Natural killer cell (primary cell): ENCODE measurements around the gene RTN1. TPM values are rescaled to one million over a fixed set of nuclear protein-coding genes. Genes with fewer than 3 reads are reported as not detected.

Experiments
- ATAC-seq, 3 donors: fragments of 150-1000 bp in 2 of 3; fragments of 200-7000 bp in 1 of 3; cut with Tn5 transposase; 1 replicate in 1 of 3; 2 replicates in 2 of 3; pipeline ENCODE4 v1.10.0; 2021; ENCODE audit warnings: mild to moderate bottlenecking in 2 of 3, moderate library complexity in 2 of 3
- DNase-seq, 2 donors: peaks; one replicate each; pipeline versions ENCODE4 v3.0.0 to v3.0.0-alpha.2; 2013 to 2021; ENCODE audit warnings: mixed read lengths in 1 of 2
- H3K27ac ChIP-seq: one replicate; pipeline ENCODE4 v1.5.1; 2013; ENCODE audit warnings: mild to moderate bottlenecking, low read length
- H3K27me3 ChIP-seq: one replicate; pipeline ENCODE4 v1.6.1; 2013; ENCODE audit warnings: low read length; ENCODE audit not compliant: control insufficient read depth, insufficient read depth
- H3K36me3 ChIP-seq: one replicate; pipeline ENCODE4 v1.6.1; 2013; ENCODE audit warnings: low read length; ENCODE audit not compliant: control insufficient read depth, insufficient read depth
- H3K4me1 ChIP-seq: one replicate; pipeline ENCODE4 v1.6.1; 2013; ENCODE audit warnings: low read length; ENCODE audit not compliant: control insufficient read depth, insufficient read depth
- H3K4me3 ChIP-seq: one replicate; pipeline ENCODE4 v1.5.1; 2013; ENCODE audit warnings: low read length
- H3K9me3 ChIP-seq: one replicate; pipeline ENCODE4 v1.6.1; 2013; ENCODE audit warnings: low read length; ENCODE audit not compliant: control insufficient read depth, insufficient read depth
- H3K27ac Mint-ChIP-seq, 2 donors: one replicate each; pipeline ENCODE4 v1.8.0; 2022; ENCODE audit warnings: mild to moderate bottlenecking in 2 of 2, mixed read lengths in 2 of 2, moderate library complexity in 1 of 2
- H3K27me3 Mint-ChIP-seq, 2 donors: one replicate each; pipeline ENCODE4 v1.8.0; 2022; ENCODE audit warnings: low read depth in 2 of 2, mixed read lengths in 2 of 2
- H3K36me3 Mint-ChIP-seq: one replicate; pipeline ENCODE4 v1.8.0; 2022; ENCODE audit warnings: mixed read lengths
- H3K4me1 Mint-ChIP-seq, 2 donors: one replicate each; pipeline ENCODE4 v1.8.0; 2022; ENCODE audit warnings: mixed read lengths in 2 of 2
- H3K4me3 Mint-ChIP-seq: one replicate; pipeline ENCODE4 v1.8.0; 2022; ENCODE audit warnings: mild to moderate bottlenecking, moderate library complexity, mixed read lengths
- H3K9me3 Mint-ChIP-seq, 2 donors: one replicate each; pipeline ENCODE4 v1.8.0; 2022; ENCODE audit warnings: mixed read lengths in 2 of 2
- WGBS: methylation state at CpG from one replicate; pipeline ENCODE4 v1.1.7; 2013; ENCODE audit warnings: missing lambda C conversion rate; ENCODE audit not compliant: insufficient coverage; 5-methylcytosine and 5-hydroxymethylcytosine counted together
- intact Hi-C: fragments of 100-400 bp; cut with micrococcal nuclease; formaldehyde crosslinking; loops from one replicate; pipeline ENCODE4 v1.14.2; 2022
- total RNA-seq, 4 donors: library from RNA; stranded (reverse); fragments of 120-200 nt in 1 of 4; gene quantifications; one replicate each; pipeline versions ENCODE4 v1.2.3 to v1.2.4, GENCODE V29; 2013 to 2022
- TF ChIP-seq, protein P1 (sequence below): fragments of 200-600 bp; IDR thresholded peaks from one replicate; pipeline ENCODE4 v1.8.0; 2022; ENCODE audit warnings: antibody characterized with exemption

Gene RTN1
- total RNA-seq, 3 donors from 2014 or later (not counting 1 experiment from before 2014, with no cell fraction given), result 1.9 to 3.6 (median 2.3) TPM

DNA sequence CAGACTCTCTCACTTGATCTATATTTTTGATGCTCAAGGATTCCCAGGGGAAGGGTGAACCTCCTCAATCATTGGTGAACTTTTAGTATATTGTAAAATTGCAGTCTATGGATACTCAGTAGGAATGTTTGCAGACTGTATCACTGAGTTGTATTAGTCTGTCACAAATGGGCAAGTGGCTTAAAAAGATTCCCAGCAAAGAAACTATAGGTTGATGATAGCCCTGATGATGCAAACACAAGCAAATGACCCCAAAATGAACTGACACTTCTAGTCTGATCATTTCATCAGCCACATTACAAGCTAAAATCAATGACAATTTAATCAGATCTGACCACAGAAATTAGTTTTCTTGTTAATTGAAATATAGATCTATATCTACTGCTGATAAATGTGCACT, 59.5 kb downstream of the RTN1 start:
- H3K4me1 Mint-ChIP-seq, result no peaks in the 10 kb centered on the region
- Histone ChIP-seq H3K36me3 (no peaks in the 10 kb centered on the region), H3K27me3 (no peaks in the 10 kb centered on the region), H3K27ac (no peak overlapping the region), H3K9me3 (no peaks in the 10 kb centered on the region), H3K4me3 (no peak overlapping the region), H3K4me1 (no peaks in the 10 kb centered on the region)
- DNase-seq, result no peak
- H3K27ac Mint-ChIP-seq, result no peak overlapping the region
- no peaks in the 10 kb centered on the region for H3K36me3 Mint-ChIP-seq
- TF ChIP-seq, protein P1, sequence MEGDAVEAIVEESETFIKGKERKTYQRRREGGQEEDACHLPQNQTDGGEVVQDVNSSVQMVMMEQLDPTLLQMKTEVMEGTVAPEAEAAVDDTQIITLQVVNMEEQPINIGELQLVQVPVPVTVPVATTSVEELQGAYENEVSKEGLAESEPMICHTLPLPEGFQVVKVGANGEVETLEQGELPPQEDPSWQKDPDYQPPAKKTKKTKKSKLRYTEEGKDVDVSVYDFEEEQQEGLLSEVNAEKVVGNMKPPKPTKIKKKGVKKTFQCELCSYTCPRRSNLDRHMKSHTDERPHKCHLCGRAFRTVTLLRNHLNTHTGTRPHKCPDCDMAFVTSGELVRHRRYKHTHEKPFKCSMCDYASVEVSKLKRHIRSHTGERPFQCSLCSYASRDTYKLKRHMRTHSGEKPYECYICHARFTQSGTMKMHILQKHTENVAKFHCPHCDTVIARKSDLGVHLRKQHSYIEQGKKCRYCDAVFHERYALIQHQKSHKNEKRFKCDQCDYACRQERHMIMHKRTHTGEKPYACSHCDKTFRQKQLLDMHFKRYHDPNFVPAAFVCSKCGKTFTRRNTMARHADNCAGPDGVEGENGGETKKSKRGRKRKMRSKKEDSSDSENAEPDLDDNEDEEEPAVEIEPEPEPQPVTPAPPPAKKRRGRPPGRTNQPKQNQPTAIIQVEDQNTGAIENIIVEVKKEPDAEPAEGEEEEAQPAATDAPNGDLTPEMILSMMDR, result no peak
- intact Hi-C loops, result no loop called here
- peaks cover 0 to 7% of the 10 kb centered on the region in 2 donors for H3K9me3 Mint-ChIP-seq
- H3K27me3 Mint-ChIP-seq, result peaks cover 3 to 8% of the 10 kb centered on the region in 2 donors
- no peak for ATAC-seq
- H3K4me3 Mint-ChIP-seq, result no peak overlapping the region

DNA sequence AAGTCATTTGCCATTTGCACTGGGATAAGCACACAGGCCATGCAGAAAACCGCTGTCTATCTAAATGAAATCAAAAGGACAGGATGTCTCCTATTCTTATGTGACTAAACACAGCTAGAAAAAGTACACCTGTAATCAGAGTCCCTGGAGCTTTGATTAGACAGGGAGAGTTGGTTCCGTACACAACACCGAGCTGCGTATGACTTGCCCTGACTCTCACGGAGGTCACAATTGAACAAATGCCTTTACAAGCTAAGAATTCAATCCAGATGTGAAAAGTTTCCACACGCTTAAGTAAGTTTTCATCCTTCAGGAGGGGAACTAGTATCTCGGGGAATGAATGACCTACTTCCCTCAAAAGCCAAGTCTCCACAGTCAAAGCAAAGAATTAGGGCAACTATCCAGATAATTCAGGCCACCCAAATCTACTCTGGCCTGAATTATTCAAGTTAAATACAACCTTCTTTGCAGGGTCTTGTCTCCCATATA, 67.5 kb downstream of the RTN1 start:
- Histone ChIP-seq H3K27ac (no peak overlapping the region), H3K36me3 (no peaks in the 10 kb centered on the region), H3K9me3 (no peaks in the 10 kb centered on the region), H3K27me3 (no peaks in the 10 kb centered on the region), H3K4me1 (no peaks in the 10 kb centered on the region), H3K4me3 (no peak overlapping the region)
- DNase-seq (no peak), ATAC-seq (no peak)
- Mint-ChIP-seq H3K27ac (no peak overlapping the region), H3K4me3 (no peak overlapping the region), H3K36me3 (no peaks in the 10 kb centered on the region), H3K9me3 (no peaks in the 10 kb centered on the region), H3K27me3 (peaks cover 0 to 8% of the 10 kb centered on the region in 2 donors), H3K4me1 (no peaks in the 10 kb centered on the region)
- WGBS, result 89% methylated on average over 7 of the region's 7 CpGs
- intact Hi-C loops, result no loop called here
- TF ChIP-seq, protein P1, result no peak

DNA sequence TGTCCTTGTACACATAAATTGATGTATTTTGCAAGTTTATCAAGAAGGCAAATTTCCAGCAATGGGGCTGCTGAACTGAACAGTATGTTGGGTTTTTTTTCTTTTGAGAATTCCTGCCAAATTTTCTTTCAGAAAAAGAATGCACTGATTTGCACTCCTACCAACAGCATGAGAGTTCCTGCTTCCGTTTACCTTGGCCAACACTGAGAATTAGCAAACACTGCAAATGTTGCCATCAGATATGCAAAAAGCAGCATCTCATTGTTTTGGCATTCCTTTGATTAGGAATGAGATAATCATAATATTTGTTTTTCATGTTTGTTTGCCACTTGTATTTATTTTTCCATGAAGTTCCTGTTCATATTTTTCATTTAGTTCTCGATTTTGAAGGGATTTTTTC, 82.4 kb downstream of the RTN1 start:
- TF ChIP-seq, protein P1, result no peak
- H3K36me3 ChIP-seq, result no peaks in the 10 kb centered on the region
- H3K27me3 Mint-ChIP-seq, result peaks cover 0 to 7% of the 10 kb centered on the region in 2 donors
- H3K4me1 Mint-ChIP-seq, result no peaks in the 10 kb centered on the region
- intact Hi-C loops, result no loop called here
- no peaks in the 10 kb centered on the region for H3K4me1 ChIP-seq
- no peak for ATAC-seq
- no peak overlapping the region for H3K4me3 ChIP-seq
- H3K36me3 Mint-ChIP-seq, result no peaks in the 10 kb centered on the region
- DNase-seq, result no peak
- H3K27ac Mint-ChIP-seq, result no peak overlapping the region
- H3K27ac ChIP-seq, result no peak overlapping the region
- no peaks in the 10 kb centered on the region for H3K27me3 ChIP-seq
- no peak overlapping the region for H3K4me3 Mint-ChIP-seq
- 90% methylated on average over 1 of the region's 2 CpGs for WGBS
- H3K9me3 Mint-ChIP-seq, result no peaks in the 10 kb centered on the region
- H3K9me3 ChIP-seq, result no peaks in the 10 kb centered on the region

DNA sequence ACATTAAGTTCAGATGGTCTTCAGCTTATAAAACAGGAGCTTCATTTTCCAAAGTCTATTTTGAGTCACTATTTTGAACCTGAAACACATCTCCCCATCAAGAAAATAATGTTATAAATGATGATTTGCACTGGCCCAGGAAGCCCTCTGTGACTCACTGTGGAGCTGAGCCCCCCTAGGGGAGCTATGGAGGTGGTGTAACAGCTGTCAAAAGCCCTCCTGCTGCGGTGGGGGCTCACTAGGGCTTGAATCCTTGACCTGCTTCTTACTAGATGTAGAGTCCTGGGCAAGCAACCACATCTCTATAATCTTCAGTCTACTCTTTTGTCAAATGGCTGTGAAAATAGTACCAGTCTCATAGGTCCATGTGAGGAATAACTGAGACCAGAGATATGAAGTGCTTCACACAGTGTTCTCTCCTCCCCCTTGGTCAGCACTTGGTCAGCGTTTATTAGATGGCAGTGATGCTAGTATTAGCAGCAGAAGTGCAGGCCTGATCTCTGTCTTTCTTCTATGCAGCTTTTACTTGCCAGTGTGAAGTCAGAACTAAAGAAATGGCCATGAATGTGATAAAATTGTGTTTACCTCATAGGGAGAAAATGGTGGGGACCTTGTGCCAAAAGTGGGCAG, 83.4 kb downstream of the RTN1 start:
- intact Hi-C loops, result no loop called here
- H3K36me3 Mint-ChIP-seq, result no peaks in the 10 kb centered on the region
- no peak overlapping the region for H3K4me3 Mint-ChIP-seq
- H3K27ac ChIP-seq, result no peak overlapping the region
- TF ChIP-seq, protein P1, result no peak
- no peaks in the 10 kb centered on the region for H3K4me1 Mint-ChIP-seq
- no peaks in the 10 kb centered on the region for H3K27me3 ChIP-seq
- H3K27me3 Mint-ChIP-seq, result peaks cover 0 to 7% of the 10 kb centered on the region in 2 donors
- H3K9me3 ChIP-seq, result no peaks in the 10 kb centered on the region
- ATAC-seq, result no peak
- H3K4me1 ChIP-seq, result no peaks in the 10 kb centered on the region
- WGBS, result 80% methylated on average over 2 of the region's 2 CpGs
- H3K9me3 Mint-ChIP-seq, result no peaks in the 10 kb centered on the region
- no peak overlapping the region for H3K4me3 ChIP-seq
- no peaks in the 10 kb centered on the region for H3K36me3 ChIP-seq
- no peak for DNase-seq
- no peak overlapping the region for H3K27ac Mint-ChIP-seq
